HCT116 (cell line): ENCODE measurements around the gene PDE4DIP.
"Not testable (repeated sequence)": the region's sequence is repeated elsewhere in the genome, so short reads cannot be mapped to it uniquely, and the experiment has no call there.

ENCODE experiments used
- CBX3 ChIP-seq: IDR thresholded peaks from 2 replicates; pipeline ENCODE4 v1.6.1; 2012; ENCODE audit warnings: low read depth
- ELF1 ChIP-seq: IDR thresholded peaks from 2 replicates; pipeline ENCODE4 v1.6.1; 2012; ENCODE audit warnings: low read depth, borderline replicate concordance
- TF ChIP-seq, protein P1 (sequence below): IDR thresholded peaks from 2 replicates; pipeline ENCODE4 v1.6.1; 2012; ENCODE audit warnings: low read depth

DNA sequence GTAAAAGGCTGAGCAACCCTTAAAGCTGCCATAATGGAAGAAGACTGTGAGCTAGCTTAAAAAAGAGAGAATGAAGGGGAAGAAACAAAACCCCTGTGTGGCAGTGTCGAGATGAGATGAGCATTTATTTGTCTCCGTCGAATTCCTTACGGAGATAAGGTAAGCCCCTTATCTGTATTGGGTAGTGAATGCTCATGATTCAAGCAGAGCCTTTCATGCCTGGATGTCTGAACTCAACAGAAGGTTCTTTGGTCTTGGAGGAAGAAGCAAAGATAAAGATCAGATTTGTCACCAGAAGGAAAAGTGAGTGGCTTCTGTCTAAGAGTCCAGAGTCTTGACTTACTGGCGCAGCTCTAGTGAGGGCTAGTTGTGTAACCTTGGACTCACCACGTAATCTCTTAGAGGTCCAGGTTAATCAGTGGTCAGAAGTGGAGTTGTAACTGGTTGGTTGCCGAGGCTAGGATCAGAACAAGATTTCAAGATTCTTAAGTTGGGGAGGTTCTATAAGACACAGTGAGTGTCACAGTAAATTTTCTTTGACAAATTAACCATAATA, 146.1 kb downstream of the PDE4DIP start:
- not testable (repeated sequence) for TF ChIP-seq CBX3, ELF1
- TF ChIP-seq, protein P1, sequence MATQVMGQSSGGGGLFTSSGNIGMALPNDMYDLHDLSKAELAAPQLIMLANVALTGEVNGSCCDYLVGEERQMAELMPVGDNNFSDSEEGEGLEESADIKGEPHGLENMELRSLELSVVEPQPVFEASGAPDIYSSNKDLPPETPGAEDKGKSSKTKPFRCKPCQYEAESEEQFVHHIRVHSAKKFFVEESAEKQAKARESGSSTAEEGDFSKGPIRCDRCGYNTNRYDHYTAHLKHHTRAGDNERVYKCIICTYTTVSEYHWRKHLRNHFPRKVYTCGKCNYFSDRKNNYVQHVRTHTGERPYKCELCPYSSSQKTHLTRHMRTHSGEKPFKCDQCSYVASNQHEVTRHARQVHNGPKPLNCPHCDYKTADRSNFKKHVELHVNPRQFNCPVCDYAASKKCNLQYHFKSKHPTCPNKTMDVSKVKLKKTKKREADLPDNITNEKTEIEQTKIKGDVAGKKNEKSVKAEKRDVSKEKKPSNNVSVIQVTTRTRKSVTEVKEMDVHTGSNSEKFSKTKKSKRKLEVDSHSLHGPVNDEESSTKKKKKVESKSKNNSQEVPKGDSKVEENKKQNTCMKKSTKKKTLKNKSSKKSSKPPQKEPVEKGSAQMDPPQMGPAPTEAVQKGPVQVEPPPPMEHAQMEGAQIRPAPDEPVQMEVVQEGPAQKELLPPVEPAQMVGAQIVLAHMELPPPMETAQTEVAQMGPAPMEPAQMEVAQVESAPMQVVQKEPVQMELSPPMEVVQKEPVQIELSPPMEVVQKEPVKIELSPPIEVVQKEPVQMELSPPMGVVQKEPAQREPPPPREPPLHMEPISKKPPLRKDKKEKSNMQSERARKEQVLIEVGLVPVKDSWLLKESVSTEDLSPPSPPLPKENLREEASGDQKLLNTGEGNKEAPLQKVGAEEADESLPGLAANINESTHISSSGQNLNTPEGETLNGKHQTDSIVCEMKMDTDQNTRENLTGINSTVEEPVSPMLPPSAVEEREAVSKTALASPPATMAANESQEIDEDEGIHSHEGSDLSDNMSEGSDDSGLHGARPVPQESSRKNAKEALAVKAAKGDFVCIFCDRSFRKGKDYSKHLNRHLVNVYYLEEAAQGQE: not testable (repeated sequence)
